ENCODE results near the gene CANT1. TPM values are rescaled to one million over a fixed set of nuclear protein-coding genes. Genes with fewer than 3 reads are reported as not detected.

Gene CANT1
- total and polyA plus RNA-seq, 2 of the 13 experiments (the other 11 are each of a cell fraction or from before 2014, with no cell fraction given), result 34.1 to 42.1 TPM

DNA sequence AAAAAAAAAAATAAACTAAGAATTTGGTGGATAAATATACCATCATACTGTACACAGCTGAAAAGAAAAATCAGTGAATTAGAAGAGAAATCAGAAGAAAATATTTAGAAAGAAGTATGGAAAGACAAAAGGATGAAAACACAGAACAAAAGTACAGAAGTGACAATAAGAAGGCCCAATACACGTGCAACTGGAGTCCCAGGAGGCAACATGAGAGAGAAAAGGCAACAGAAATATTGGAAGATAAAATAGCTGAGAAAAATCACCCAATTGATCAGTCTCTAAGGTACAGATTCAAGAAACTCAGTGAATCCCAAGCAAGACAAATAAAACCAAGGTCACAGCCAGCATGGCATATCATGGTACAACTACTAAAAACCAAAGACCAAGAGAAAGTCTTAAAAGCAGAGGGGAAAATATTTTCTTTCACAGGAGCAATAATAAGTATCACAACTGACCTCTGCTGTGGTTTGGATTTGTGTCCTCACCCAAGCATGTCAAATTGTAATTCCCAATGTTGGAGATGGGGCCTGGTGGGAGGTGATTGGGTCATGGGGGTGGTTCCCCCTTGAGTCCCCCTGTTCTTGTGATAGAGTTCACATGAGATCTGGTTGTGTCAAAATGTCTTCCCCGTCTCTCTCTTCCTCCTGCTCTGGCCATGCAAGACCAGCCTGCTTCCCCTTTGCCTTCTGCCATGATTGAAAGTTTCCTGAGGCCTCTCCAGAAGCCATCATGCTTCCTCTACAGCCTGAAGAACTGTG lies 44.8 kb upstream of the CANT1 start:
- Histone ChIP-seq H3K9ac (ENCODE audit: insufficient read depth, low read depth, low read length) (no peak overlapping the region), H3K79me2 (ENCODE audit: insufficient read depth, low read length) (no peaks in the 10 kb centered on the region), H3K9me3 (ENCODE audit: low read length) (peaks cover 16% of the 10 kb centered on the region), H3K36me3 (replicated peaks in 1 of 2; ENCODE audit: control insufficient read depth in 1 of 2, insufficient read depth in 2 of 2, low read length in 2 of 2) (no peaks in the 10 kb centered on the region), H3K4me2 (ENCODE audit: low read depth, low read length) (no peak overlapping the region), H3K4me3 (replicated peaks in 1 of 3; ENCODE audit: insufficient read depth in 1 of 3, low read depth in 2 of 3, low read length in 3 of 3) (no peak overlapping the region), H3K27me3 (ENCODE audit: control insufficient read depth in 1 of 2, insufficient read depth in 2 of 2, low read length in 2 of 2) (peaks cover 6 to 34% of the 10 kb centered on the region in 2 experiments; a peak in 4 of 5 replicates), H2AFZ (ENCODE audit: low read length) (no peak overlapping the region), H3K27ac (ENCODE audit: extremely low read length, insufficient read depth, low read length) (no peak overlapping the region), H4K20me1 (ENCODE audit: insufficient read depth, low read length) (no peaks in the 10 kb centered on the region), H3K4me1 (ENCODE audit: insufficient read depth, low read length) (peaks cover 19% of the 10 kb centered on the region)
- WGBS (ENCODE audit: low lambda C conversion rate), result 2% methylated on average over 2 of the region's 2 CpGs
- FAIRE-seq, result no peak
- CTCF ChIA-PET (ENCODE audit: low intra/inter-chr PET ratio, low total read pairs), result no interaction called here
- in situ Hi-C loops (cut with HindIII; ENCODE audit: extremely low pct_ligation_motif_present, low pct_unique_long_range_greater_than_20kb), result no loop called here
- DNase-seq (ENCODE audit: low spot score), result no peak
- POLR2A ChIA-PET, result no interaction called here
- no peak for ATAC-seq
- TF ChIP-seq, protein P1, sequence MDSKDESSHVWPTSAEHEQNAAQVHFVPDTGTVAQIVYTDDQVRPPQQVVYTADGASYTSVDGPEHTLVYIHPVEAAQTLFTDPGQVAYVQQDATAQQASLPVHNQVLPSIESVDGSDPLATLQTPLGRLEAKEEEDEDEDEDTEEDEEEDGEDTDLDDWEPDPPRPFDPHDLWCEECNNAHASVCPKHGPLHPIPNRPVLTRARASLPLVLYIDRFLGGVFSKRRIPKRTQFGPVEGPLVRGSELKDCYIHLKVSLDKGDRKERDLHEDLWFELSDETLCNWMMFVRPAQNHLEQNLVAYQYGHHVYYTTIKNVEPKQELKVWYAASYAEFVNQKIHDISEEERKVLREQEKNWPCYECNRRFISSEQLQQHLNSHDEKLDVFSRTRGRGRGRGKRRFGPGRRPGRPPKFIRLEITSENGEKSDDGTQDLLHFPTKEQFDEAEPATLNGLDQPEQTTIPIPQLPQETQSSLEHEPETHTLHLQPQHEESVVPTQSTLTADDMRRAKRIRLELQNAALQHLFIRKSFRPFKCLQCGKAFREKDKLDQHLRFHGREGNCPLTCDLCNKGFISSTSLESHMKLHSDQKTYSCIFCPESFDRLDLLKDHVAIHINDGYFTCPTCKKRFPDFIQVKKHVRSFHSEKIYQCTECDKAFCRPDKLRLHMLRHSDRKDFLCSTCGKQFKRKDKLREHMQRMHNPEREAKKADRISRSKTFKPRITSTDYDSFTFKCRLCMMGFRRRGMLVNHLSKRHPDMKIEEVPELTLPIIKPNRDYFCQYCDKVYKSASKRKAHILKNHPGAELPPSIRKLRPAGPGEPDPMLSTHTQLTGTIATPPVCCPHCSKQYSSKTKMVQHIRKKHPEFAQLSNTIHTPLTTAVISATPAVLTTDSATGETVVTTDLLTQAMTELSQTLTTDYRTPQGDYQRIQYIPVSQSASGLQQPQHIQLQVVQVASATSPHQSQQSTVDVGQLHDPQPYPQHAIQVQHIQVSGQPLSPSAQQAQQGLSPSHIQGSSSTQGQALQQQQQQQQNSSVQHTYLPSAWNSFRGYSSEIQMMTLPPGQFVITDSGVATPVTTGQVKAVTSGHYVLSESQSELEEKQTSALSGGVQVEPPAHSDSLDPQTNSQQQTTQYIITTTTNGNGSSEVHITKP (CRISPR knock-in tag; IDR thresholded peaks at IDR 0.05; ENCODE audit: low read depth), result no peak
- TF ChIP-seq, protein P2, sequence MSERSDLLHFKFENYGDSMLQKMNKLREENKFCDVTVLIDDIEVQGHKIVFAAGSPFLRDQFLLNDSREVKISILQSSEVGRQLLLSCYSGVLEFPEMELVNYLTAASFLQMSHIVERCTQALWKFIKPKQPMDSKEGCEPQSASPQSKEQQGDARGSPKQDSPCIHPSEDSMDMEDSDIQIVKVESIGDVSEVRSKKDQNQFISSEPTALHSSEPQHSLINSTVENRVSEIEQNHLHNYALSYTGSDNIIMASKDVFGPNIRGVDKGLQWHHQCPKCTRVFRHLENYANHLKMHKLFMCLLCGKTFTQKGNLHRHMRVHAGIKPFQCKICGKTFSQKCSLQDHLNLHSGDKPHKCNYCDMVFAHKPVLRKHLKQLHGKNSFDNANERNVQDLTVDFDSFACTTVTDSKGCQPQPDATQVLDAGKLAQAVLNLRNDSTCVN (CRISPR knock-in tag; IDR thresholded peaks at IDR 0.05; ENCODE audit: borderline replicate concordance), result no peak
- no peak for TF ChIP-seq SALL2 (CRISPR knock-in tag; IDR thresholded peaks at IDR 0.05)
- TF ChIP-seq, protein P3, sequence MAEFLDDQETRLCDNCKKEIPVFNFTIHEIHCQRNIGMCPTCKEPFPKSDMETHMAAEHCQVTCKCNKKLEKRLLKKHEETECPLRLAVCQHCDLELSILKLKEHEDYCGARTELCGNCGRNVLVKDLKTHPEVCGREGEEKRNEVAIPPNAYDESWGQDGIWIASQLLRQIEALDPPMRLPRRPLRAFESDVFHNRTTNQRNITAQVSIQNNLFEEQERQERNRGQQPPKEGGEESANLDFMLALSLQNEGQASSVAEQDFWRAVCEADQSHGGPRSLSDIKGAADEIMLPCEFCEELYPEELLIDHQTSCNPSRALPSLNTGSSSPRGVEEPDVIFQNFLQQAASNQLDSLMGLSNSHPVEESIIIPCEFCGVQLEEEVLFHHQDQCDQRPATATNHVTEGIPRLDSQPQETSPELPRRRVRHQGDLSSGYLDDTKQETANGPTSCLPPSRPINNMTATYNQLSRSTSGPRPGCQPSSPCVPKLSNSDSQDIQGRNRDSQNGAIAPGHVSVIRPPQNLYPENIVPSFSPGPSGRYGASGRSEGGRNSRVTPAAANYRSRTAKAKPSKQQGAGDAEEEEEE (CRISPR knock-in tag; IDR thresholded peaks at IDR 0.05; ENCODE audit: borderline replicate concordance), result no peak
- no peak for TF ChIP-seq TCF12 (IDR thresholded peaks at IDR 0.05)
- TF ChIP-seq TCF12 (CRISPR knock-in tag; IDR thresholded peaks at IDR 0.05), result no peak
- TF ChIP-seq, protein P4, sequence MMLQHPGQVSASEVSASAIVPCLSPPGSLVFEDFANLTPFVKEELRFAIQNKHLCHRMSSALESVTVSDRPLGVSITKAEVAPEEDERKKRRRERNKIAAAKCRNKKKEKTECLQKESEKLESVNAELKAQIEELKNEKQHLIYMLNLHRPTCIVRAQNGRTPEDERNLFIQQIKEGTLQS (CRISPR knock-in tag; IDR thresholded peaks at IDR 0.05), result no peak
- TF ChIP-seq HCFC1 (IDR thresholded peaks at IDR 0.05; ENCODE audit: low read depth, low read length), result no peak
- TF ChIP-seq ZNF253 (CRISPR knock-in tag; IDR thresholded peaks at IDR 0.05; ENCODE audit: borderline replicate concordance), result no peak
- TF ChIP-seq, protein P5, sequence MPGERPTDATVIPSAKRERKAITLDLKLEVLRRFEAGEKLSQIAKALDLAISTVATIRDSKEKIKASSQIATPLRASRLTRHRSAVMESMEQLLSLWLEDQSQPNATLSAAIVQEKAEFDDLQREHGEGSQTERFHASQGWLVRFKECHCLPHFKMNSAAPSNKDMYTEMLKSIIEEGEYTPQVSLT (CRISPR knock-in tag; IDR thresholded peaks at IDR 0.05; ENCODE audit: borderline replicate concordance, low read depth), result no peak
- TF ChIP-seq REXO4 (CRISPR knock-in tag; IDR thresholded peaks at IDR 0.05; ENCODE audit: borderline replicate concordance), result no peak
- no peak for TF ChIP-seq MED8 (CRISPR knock-in tag; IDR thresholded peaks at IDR 0.05; ENCODE audit: insufficient replicate concordance)
- TF ChIP-seq RCOR2 (CRISPR knock-in tag; IDR thresholded peaks at IDR 0.05), result no peak
- no peak for TF ChIP-seq ZNF33B (CRISPR knock-in tag; IDR thresholded peaks at IDR 0.05)
- TF ChIP-seq ZNF562 (CRISPR knock-in tag; IDR thresholded peaks at IDR 0.05; ENCODE audit: borderline replicate concordance), result no peak
- intact Hi-C loops (cut with micrococcal nuclease; ENCODE audit: unreplicated experiment), result no loop called here
- no TSS peak for BruUV-seq (replicated peaks)
